H1 (cell line): ENCODE results near the gene PTPRD. TPM values are rescaled to one million over a fixed set of nuclear protein-coding genes. Genes with fewer than 3 reads are reported as not detected.

ENCODE experiments used
- CTCF ChIA-PET: fragments of 300-600 bp; sonication (Branson Sonifier 250); formaldehyde crosslinking; loops from one replicate; lab custom pipeline; 2021; ENCODE audit not compliant: partially characterized antibody; lab: Charles Lee
- POLR2A ChIA-PET: fragments of 300-600 bp; sonication (Branson Sonifier 250); formaldehyde crosslinking; loops from one replicate; lab custom pipeline; 2021; ENCODE audit warnings: inconsistent platforms; ENCODE audit not compliant: partially characterized antibody; lab: Charles Lee
- DNase-seq, 2 experiments: peaks; one replicate each; pipeline versions ENCODE4 v3.0.0 to v3.0.0-alpha.2; 2010 to 2022; ENCODE audit warnings: low spot score in 2 of 2, low read depth in 1 of 2, mixed read lengths in 1 of 2
- FAIRE-seq: peaks from 2 replicates; lab custom pipeline; 2011; peaks lifted over from hg19 to GRCh38; lab: Jason Lieb, UNC
- H2AFZ ChIP-seq: 2 replicates; pipeline ENCODE4 v1.8.1; 2012; ENCODE audit warnings: low read length, inconsistent platforms
- H2AK5ac ChIP-seq: 2 replicates; pipeline ENCODE4 v1.6.1; 2013; ENCODE audit warnings: low read depth, low read length
- H2BK120ac ChIP-seq: replicated peaks from 2 replicates; pipeline ENCODE3; 2013; ENCODE audit warnings: low read depth, low read length, inconsistent platforms
- H2BK12ac ChIP-seq: 2 replicates; pipeline ENCODE4 v1.6.1; 2013; ENCODE audit warnings: low read depth, low read length
- H2BK15ac ChIP-seq: 2 replicates; pipeline ENCODE4 v1.6.1; 2013; ENCODE audit warnings: low read length
- H2BK20ac ChIP-seq: 2 replicates; pipeline ENCODE4 v1.6.1; 2013; ENCODE audit warnings: low read length
- H2BK5ac ChIP-seq: 2 replicates; pipeline ENCODE4 v1.6.1; 2013; ENCODE audit warnings: low read depth, low read length
- H3K14ac ChIP-seq: 2 replicates; pipeline ENCODE4 v1.6.1; 2013; ENCODE audit warnings: inconsistent platforms; ENCODE audit not compliant: insufficient read length
- H3K18ac ChIP-seq: 2 replicates; pipeline ENCODE4 v1.6.1; 2013; ENCODE audit warnings: low read length; ENCODE audit errors: extremely low read depth
- H3K23ac ChIP-seq: 2 replicates; pipeline ENCODE4 v1.6.1; 2013; ENCODE audit warnings: inconsistent platforms; ENCODE audit not compliant: insufficient read length
- H3K23me2 ChIP-seq: 2 replicates; pipeline ENCODE4 v1.6.1; 2013; ENCODE audit warnings: low read depth, low read length
- H3K27ac ChIP-seq: 2 replicates; pipeline ENCODE4 v1.6.1; 2011; ENCODE audit warnings: low read depth, low read length, inconsistent platforms
- H3K27me3 ChIP-seq, 4 experiments: replicated peaks in 1 of 4; 1 replicate in 1 of 4; 2 replicates in 3 of 4; pipeline versions ENCODE4 v1.6.1 to v1.8.1; 2011 to 2013; ENCODE audit warnings: low read length in 3 of 4, mild to moderate bottlenecking in 3 of 4, inconsistent platforms in 2 of 4, mixed read lengths in 2 of 4, moderate library complexity in 1 of 4; ENCODE audit not compliant: control insufficient read depth in 3 of 4, insufficient read depth in 3 of 4; ENCODE audit errors: extremely low read depth in 1 of 4
- H3K36me3 ChIP-seq, 4 experiments: 2 replicates each; pipeline versions ENCODE4 v1.6.1 to v1.8.1; 2011 to 2013; ENCODE audit warnings: mild to moderate bottlenecking in 4 of 4, low read length in 3 of 4, moderate library complexity in 2 of 4, control low read depth in 1 of 4, inconsistent platforms in 1 of 4; ENCODE audit not compliant: insufficient read depth in 4 of 4, control insufficient read depth in 2 of 4
- H3K4ac ChIP-seq: replicated peaks from 2 replicates; pipeline ENCODE3; 2013; ENCODE audit warnings: low read length, low read depth, mixed read lengths, inconsistent platforms; ENCODE audit not compliant: insufficient read length
- H3K4me1 ChIP-seq, 4 experiments: replicated peaks in 1 of 4; 1 replicate in 1 of 4; 2 replicates in 3 of 4; pipeline versions ENCODE4 v1.6.1 to v1.8.1; 2011 to 2013; ENCODE audit warnings: low read length in 3 of 4, inconsistent platforms in 2 of 4, mixed read lengths in 1 of 4; ENCODE audit not compliant: insufficient read depth in 4 of 4, control insufficient read depth in 3 of 4
- H3K4me2 ChIP-seq, 2 experiments: 2 replicates each; pipeline versions ENCODE4 v1.6.1 to v1.8.1; 2011 to 2013; ENCODE audit warnings: low read depth in 2 of 2, low read length in 2 of 2, control low read depth in 1 of 2, inconsistent platforms in 1 of 2, mild to moderate bottlenecking in 1 of 2; ENCODE audit not compliant: insufficient read depth in 1 of 2
- H3K4me3 ChIP-seq, 4 experiments: fragments of 200-600, 300-600 bp in 1 of 4; sonication (generic), shearing (Covaris generic), sonication (Bioruptor Twin) in 1 of 4; 2 replicates each; pipeline versions ENCODE4 v1.5.1 to v1.8.1; 2011 to 2016; ENCODE audit warnings: low read length in 4 of 4, low read depth in 3 of 4, control low read depth in 2 of 4, inconsistent platforms in 2 of 4, mild to moderate bottlenecking in 2 of 4, mixed read lengths in 1 of 4, moderate library complexity in 1 of 4; ENCODE audit not compliant: insufficient read depth in 2 of 4; ENCODE audit errors: extremely low read depth in 1 of 4
- H3K56ac ChIP-seq: replicated peaks from 2 replicates; pipeline ENCODE3; 2013; ENCODE audit warnings: low read depth, mild to moderate bottlenecking, mixed read lengths, low read length, inconsistent platforms; ENCODE audit not compliant: insufficient read length
- H3K79me1 ChIP-seq: 2 replicates; pipeline ENCODE4 v1.6.1; 2013; ENCODE audit warnings: low read depth, low read length, control low read depth
- H3K79me2 ChIP-seq, 2 experiments: 2 replicates each; pipeline versions ENCODE4 v1.6.1 to v1.8.1; 2012 to 2013; ENCODE audit warnings: low read length in 2 of 2, mild to moderate bottlenecking in 2 of 2, inconsistent platforms in 1 of 2; ENCODE audit not compliant: insufficient read depth in 2 of 2, control insufficient read depth in 1 of 2
- H3K9ac ChIP-seq, 4 experiments: replicated peaks in 1 of 4; 1 replicate in 1 of 4; 2 replicates in 3 of 4; pipeline versions ENCODE4 v1.6.1 to v1.8.1; 2011 to 2013; ENCODE audit warnings: low read depth in 3 of 4, low read length in 3 of 4, control low read depth in 2 of 4, mild to moderate bottlenecking in 2 of 4, moderate library complexity in 2 of 4, inconsistent platforms in 1 of 4; ENCODE audit errors: extremely low read depth in 1 of 4
- H3K9me3 ChIP-seq, 2 experiments: 2 replicates each; pipeline versions ENCODE4 v1.6.1 to v1.8.1; 2012 to 2013; ENCODE audit warnings: mild to moderate bottlenecking in 2 of 2, moderate library complexity in 2 of 2, control low read depth in 1 of 2, inconsistent platforms in 1 of 2, low read depth in 1 of 2, low read length in 1 of 2, mixed read lengths in 1 of 2; ENCODE audit not compliant: insufficient read depth in 2 of 2
- H4K20me1 ChIP-seq, 2 experiments: replicated peaks in 1 of 2; 2 replicates each; pipeline versions ENCODE3 to v1.8.1; 2011 to 2013; ENCODE audit warnings: inconsistent platforms in 2 of 2, low read length in 2 of 2, mild to moderate bottlenecking in 1 of 2; ENCODE audit not compliant: insufficient read depth in 2 of 2, control insufficient read depth in 1 of 2
- H4K5ac ChIP-seq: 2 replicates; pipeline ENCODE4 v1.6.1; 2013; ENCODE audit warnings: low read length, low read depth, mixed read lengths, inconsistent platforms; ENCODE audit not compliant: insufficient read length
- H4K8ac ChIP-seq: 2 replicates; pipeline ENCODE4 v1.8.0; 2013; ENCODE audit warnings: mild to moderate bottlenecking, moderate library complexity, low read length, inconsistent platforms; ENCODE audit not compliant: insufficient read depth; ENCODE audit errors: extremely low read depth
- H4K91ac ChIP-seq: replicated peaks from 2 replicates; pipeline ENCODE3; 2013; ENCODE audit warnings: low read length, mixed read lengths, inconsistent platforms; ENCODE audit not compliant: insufficient read length
- EZH2 ChIP-seq: fragments of 200-600 bp; sonication (generic); IDR thresholded peaks from 2 replicates; pipeline ENCODE4 v1.7.1; 2012; ENCODE audit warnings: low read depth, mild to moderate bottlenecking, moderate library complexity, low read length, inconsistent platforms; ENCODE audit not compliant: severe bottlenecking
- WGBS, 2 experiments: shearing (Covaris generic) in 1 of 2; methylation state at CpG; one replicate each; pipeline versions ENCODE4 v1.1.6 to v1.1.7; 2013 to 2015; ENCODE audit warnings: low lambda C conversion rate in 2 of 2, mixed read lengths in 2 of 2, inconsistent platforms in 1 of 2, low coverage in 1 of 2, missing lambda C conversion rate in 1 of 2; ENCODE audit not compliant: insufficient replicate concordance in 2 of 2, insufficient coverage in 1 of 2, insufficient read length in 1 of 2; ENCODE audit errors: extremely low coverage in 1 of 2, missing lambda C conversion rate in 1 of 2; 5-methylcytosine and 5-hydroxymethylcytosine counted together
- polyA plus RNA-seq, 7 experiments: library from polyadenylated mRNA; depleted of rRNA in 3 of 7; stranded (reverse) in 5 of 7; unstranded in 2 of 7; fragments of >200 nt in 5 of 7; fragments of 200-250 nt in 2 of 7; gene quantifications; 1 replicate in 5 of 7; 2 replicates in 1 of 7; 4 replicates in 1 of 7; pipeline versions ENCODE4 v1.2.1 to v1.2.3, GENCODE V29; 2011 to 2013; ENCODE audit warnings: missing spikeins in 2 of 7, mixed read lengths in 2 of 7
- total RNA-seq: library from RNA; stranded (reverse); fragmentation: NEBNext Ultra II Directional; extraction: Animal tissue kit (Norgen Biotek cat#: 25700); gene quantifications from 2 replicates; pipeline ENCODE4 v1.2.1, GENCODE V29; 2021

Gene PTPRD
- total and polyA plus RNA-seq, 2 of the 8 experiments (the other 6 are each of a cell fraction or from before 2014, with no cell fraction given) = 17.2 to 77.0 TPM

- Histone ChIP-seq H3K18ac (no peak overlapping the region), H3K4me1 (peaks cover 1 to 5% (median 3%) of the 10 kb centered on the region in 4 experiments; a peak in 4 of 7 replicates), H2AK5ac (no peak overlapping the region), H2BK12ac (no peak overlapping the region), H3K23ac (no peak overlapping the region), H3K14ac (no peak overlapping the region), H3K36me3 (no peaks in the 10 kb centered on the region), H3K56ac (no peak overlapping the region), H3K9ac (no peak overlapping the region), H2BK20ac (no peak overlapping the region), H3K4me3 (no peak overlapping the region), H4K20me1 (no peaks in the 10 kb centered on the region), H2BK5ac (no peak overlapping the region), H4K8ac (no peak overlapping the region), H3K23me2 (no peaks in the 10 kb centered on the region), H4K5ac (no peak overlapping the region), H3K79me2 (peaks cover 0 to 5% of the 10 kb centered on the region in 2 experiments; a peak in 1 of 4 replicates), H3K27ac (no peak overlapping the region), H4K91ac (no peak overlapping the region), H2BK120ac (no peak overlapping the region), H3K4me2 (no peak overlapping the region; a peak in 1 of 4 replicates), H3K9me3 (no peaks in the 10 kb centered on the region), H3K4ac (no peak overlapping the region), H3K79me1 (no peaks in the 10 kb centered on the region; the same call in 1 of the 2 replicates), H2AFZ (no peak overlapping the region), H3K27me3 (no peaks in the 10 kb centered on the region), H2BK15ac (no peak overlapping the region)
- FAIRE-seq = no peak
- POLR2A ChIA-PET = no interaction called here
- WGBS, 2 experiments = 67% methylated on average over 4 of the region's 4 CpGs; no CpG with 5 or more reads in 1 of the 2 experiments
- CTCF ChIA-PET = interaction anchor here (0.6 to 1.0 kb wide), 2 partner anchors 116 to 302 kb away, joined by 3 read pairs; no protein-coding TSS in a partner anchor
- DNase-seq = no peak
- TF ChIP-seq EZH2 = no peak
These were observed 1833.3 kb downstream of the PTPRD start for GRCh38 chr9:8779478-8779877.
